ENCODE measurements around the gene OR8A1. TPM values are rescaled to one million over a fixed set of nuclear protein-coding genes. Genes with fewer than 3 reads are reported as not detected.

Gene OR8A1
- total RNA-seq, 4 donors from 2014 or later = not detected

DNA sequence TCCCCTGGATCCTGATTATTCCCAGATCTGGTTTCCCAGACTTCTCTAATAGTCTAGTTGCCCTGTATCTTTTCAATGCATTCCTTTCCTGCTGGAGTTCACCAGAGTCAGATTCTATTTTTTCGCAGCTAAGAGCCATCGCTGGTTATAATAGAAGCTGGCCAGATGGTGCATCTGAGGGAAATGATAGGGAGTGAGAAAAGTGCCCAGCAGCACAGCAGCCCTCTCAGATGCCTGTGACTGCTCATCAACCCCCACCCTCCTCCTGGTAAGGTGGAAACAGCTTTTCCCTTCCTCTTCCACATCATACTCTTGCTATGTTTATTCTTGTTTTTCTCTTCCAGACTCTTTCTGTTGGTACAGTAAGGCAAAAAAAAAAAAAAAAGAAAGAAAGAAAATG lies 12.8 kb downstream of the OR8A1 start:
- Histone ChIP-seq H3K36me3 (no peaks in the 10 kb centered on the region), H3K9me3 (no peaks in the 10 kb centered on the region), H3K27me3 (no peaks in the 10 kb centered on the region), H3K4me3 (no peak overlapping the region), H3K27ac (replicated peaks in 1 of 4) (no peak overlapping the region), H3K4me1 (no peaks in the 10 kb centered on the region)
- TF ChIP-seq, protein P1, sequence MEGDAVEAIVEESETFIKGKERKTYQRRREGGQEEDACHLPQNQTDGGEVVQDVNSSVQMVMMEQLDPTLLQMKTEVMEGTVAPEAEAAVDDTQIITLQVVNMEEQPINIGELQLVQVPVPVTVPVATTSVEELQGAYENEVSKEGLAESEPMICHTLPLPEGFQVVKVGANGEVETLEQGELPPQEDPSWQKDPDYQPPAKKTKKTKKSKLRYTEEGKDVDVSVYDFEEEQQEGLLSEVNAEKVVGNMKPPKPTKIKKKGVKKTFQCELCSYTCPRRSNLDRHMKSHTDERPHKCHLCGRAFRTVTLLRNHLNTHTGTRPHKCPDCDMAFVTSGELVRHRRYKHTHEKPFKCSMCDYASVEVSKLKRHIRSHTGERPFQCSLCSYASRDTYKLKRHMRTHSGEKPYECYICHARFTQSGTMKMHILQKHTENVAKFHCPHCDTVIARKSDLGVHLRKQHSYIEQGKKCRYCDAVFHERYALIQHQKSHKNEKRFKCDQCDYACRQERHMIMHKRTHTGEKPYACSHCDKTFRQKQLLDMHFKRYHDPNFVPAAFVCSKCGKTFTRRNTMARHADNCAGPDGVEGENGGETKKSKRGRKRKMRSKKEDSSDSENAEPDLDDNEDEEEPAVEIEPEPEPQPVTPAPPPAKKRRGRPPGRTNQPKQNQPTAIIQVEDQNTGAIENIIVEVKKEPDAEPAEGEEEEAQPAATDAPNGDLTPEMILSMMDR (IDR thresholded peaks at IDR 0.05) = no peak
- TF ChIP-seq POLR2AphosphoS5 (IDR thresholded peaks at IDR 0.05) = no peak
- TF ChIP-seq EP300 (IDR thresholded peaks at IDR 0.05) = no peak
- TF ChIP-seq POLR2A (IDR thresholded peaks at IDR 0.05; ENCODE audit: low read depth) = no peak
- intact Hi-C loops (cut with DNase I) = loop anchor here (5.0 to 10.0 kb wide), 2 partner anchors 160 to 508 kb away; partner anchors contain the start of gene OR8B4
- WGBS = 74% methylated on average over 2 of the region's 2 CpGs
- DNase-seq (ENCODE audit: extremely low spot score) = no peak

DNA sequence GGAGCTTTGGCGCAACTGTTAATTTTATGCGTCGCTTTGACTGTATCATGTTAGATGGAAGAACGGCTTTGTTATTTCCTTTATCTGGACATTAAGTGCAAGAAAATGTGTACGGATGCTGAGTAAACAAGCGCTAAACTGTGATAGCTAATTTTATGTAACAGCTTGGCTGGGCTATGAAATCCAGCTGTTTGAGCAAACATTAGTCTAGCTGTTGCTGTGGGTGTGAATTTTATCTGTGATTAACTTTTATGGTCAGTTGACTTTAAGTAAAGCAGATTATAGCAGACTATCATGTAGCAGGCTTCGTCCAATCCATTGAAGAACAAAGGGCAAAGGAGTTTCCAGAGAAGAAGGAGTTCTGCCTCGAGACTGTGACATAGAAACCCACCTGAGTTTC lies 14.0 kb downstream of the OR8A1 start:
- no peaks in the 10 kb centered on the region for H3K36me3 ChIP-seq
- no peak for DNase-seq (ENCODE audit: extremely low spot score)
- no peaks in the 10 kb centered on the region for H3K9me3 ChIP-seq
- no peaks in the 10 kb centered on the region for H3K27me3 ChIP-seq
- intact Hi-C loops (cut with DNase I) = loop anchor here (5.0 to 10.0 kb wide), 2 partner anchors 161 to 509 kb away; partner anchors contain the start of gene OR8B4
- 79% methylated on average over 8 of the region's 8 CpGs for WGBS
- no peak overlapping the region for H3K4me3 ChIP-seq
- H3K4me1 ChIP-seq = no peaks in the 10 kb centered on the region
- TF ChIP-seq POLR2A (IDR thresholded peaks at IDR 0.05; ENCODE audit: low read depth) (no peak), POLR2AphosphoS5 (IDR thresholded peaks at IDR 0.05) (no peak), EP300 (IDR thresholded peaks at IDR 0.05) (no peak)
- TF ChIP-seq, protein P1 (IDR thresholded peaks at IDR 0.05) = no peak
- H3K27ac ChIP-seq (replicated peaks in 1 of 4) = no peak overlapping the region

DNA sequence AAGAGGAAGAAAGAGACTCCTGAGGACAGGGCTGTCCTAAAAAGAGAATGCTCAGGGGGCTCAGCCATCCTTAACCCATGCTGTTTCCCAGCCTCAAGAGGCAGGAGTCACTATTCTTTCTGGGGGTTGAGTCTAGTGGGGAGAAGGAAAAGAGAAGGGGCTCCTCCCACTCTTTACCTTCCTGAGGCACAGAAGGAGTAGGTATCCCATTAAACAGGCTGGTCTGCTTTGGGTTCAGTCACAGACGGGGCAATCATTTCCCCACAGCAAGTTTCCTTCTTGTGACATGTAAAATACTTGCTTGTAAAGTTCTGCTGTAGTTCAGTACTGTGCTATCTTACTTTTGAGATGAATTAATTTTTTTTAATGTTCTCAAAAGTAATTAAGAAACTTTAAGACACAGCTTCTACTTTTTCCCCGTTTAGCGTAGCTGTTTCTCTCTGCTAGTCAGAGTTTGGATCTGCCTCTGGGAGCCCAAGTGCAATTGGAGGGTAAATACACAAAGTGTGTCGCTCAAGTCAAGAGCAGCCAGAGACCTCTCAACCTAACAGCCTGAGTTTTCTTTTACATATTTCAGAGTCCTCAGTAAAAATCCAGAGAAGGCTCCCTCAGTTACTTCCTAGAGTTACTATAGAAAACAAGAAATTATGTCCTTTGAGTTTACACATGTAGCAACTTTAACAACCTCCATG lies 15.0 kb downstream of the OR8A1 start:
- Histone ChIP-seq H3K27ac (replicated peaks in 1 of 4) (no peak overlapping the region), H3K4me3 (no peak overlapping the region), H3K4me1 (no peaks in the 10 kb centered on the region), H3K27me3 (no peaks in the 10 kb centered on the region), H3K36me3 (no peaks in the 10 kb centered on the region), H3K9me3 (no peaks in the 10 kb centered on the region)
- WGBS = 69% methylated on average over 4 of the region's 4 CpGs
- DNase-seq (ENCODE audit: extremely low spot score) = no peak
- intact Hi-C loops (cut with DNase I) = loop anchor here (5.0 to 10.0 kb wide), 2 partner anchors 163 to 510 kb away; partner anchors contain the start of gene OR8B4
- TF ChIP-seq, protein P1 (IDR thresholded peaks at IDR 0.05) = no peak
- no peak for TF ChIP-seq EP300 (IDR thresholded peaks at IDR 0.05)
- no peak for TF ChIP-seq POLR2AphosphoS5 (IDR thresholded peaks at IDR 0.05)
- no peak for TF ChIP-seq POLR2A (IDR thresholded peaks at IDR 0.05; ENCODE audit: low read depth)

DNA sequence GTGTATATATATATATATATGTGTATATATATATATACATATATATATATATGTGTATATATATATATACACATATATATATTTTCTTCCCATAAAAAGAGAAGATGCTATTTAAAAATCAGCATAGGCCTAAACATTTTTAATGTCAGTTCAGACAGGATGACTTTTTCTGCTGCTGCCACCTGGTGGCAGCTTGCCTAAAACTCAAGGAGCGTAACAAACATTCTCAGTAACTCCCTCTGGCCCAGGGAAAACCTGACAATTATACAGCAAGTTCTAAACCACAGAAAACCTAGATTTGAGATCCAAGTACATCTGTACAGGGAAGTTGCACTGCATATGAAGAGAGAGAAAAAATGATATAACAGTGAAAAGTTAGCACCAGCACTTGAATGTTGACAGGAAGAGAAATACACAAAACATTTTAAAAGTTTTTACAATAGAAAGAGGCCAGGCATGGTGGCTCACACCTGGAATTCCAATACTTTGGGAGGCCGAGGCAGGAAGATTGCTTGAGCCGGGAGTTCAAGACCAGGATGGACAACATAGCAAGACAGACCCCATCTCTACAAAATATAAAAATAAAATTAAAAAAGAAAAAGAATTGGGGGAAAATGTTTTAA lies 16.6 kb downstream of the OR8A1 start:
- Histone ChIP-seq H3K27me3 (no peaks in the 10 kb centered on the region), H3K27ac (replicated peaks in 1 of 4) (no peak overlapping the region), H3K36me3 (no peaks in the 10 kb centered on the region), H3K4me3 (no peak overlapping the region), H3K4me1 (no peaks in the 10 kb centered on the region), H3K9me3 (no peaks in the 10 kb centered on the region)
- intact Hi-C loops (cut with DNase I) = loop anchor here (10.0 kb wide), 1 partner anchor 512 kb away; no protein-coding TSS in a partner anchor
- DNase-seq (ENCODE audit: extremely low spot score) = no peak
- TF ChIP-seq POLR2AphosphoS5 (IDR thresholded peaks at IDR 0.05) = no peak
- no peak for TF ChIP-seq POLR2A (IDR thresholded peaks at IDR 0.05; ENCODE audit: low read depth)
- TF ChIP-seq, protein P1 (IDR thresholded peaks at IDR 0.05) = peak; percentile 40 to 60 (median 50)
- no peak for TF ChIP-seq EP300 (IDR thresholded peaks at IDR 0.05)
- WGBS = 46% methylated on average over 3 of the region's 3 CpGs

Data from esophagus muscularis mucosa (tissue), 4 donors.